Measurements from ENCODE around the gene EPHA5. TPM values are rescaled to one million over a fixed set of nuclear protein-coding genes. Genes with fewer than 3 reads are reported as not detected.

Gene EPHA5
- polyA plus RNA-seq, 3 donors, result not detected

DNA sequence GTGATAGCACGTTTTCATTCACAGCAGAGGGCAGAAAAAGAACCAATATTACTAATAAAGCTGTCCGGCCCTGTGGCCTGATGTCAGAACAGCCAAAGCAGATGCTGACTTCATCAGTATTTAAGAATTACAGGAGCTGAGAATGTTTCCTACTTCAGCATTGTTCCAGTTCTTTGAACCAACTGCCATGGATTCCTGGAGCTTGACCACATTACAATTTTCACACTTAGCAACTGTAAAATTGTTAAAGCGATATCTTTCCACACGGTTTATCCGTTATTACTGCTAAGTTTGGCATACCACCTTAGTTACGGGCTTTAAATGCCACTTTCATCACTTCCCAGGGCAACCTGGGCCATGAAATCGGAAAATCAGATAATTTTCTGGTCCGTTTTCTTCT, 118.2 kb downstream of the EPHA5 start:
- no peak for DNase-seq
- Histone ChIP-seq H3K27ac (ENCODE audit: low read depth in 1 of 2, low read length in 2 of 2) (no peak overlapping the region), H3K4me2 (replicated peaks; ENCODE audit: extremely low read depth, low read length, poor library complexity, severe bottlenecking) (no peak overlapping the region), H2AFZ (ENCODE audit: insufficient read depth, low read depth, low read length, poor library complexity, severe bottlenecking) (no peak overlapping the region), H3K4me3 (replicated peaks in 1 of 3; ENCODE audit: low read depth in 2 of 3, low read length in 3 of 3) (no peak overlapping the region), H4K20me1 (ENCODE audit: insufficient read depth, low read length) (no peaks in the 10 kb centered on the region), H3K9me3 (replicated peaks in 1 of 2; ENCODE audit: control insufficient read depth in 1 of 2, insufficient read depth in 1 of 2, low read length in 2 of 2) (no peaks in the 10 kb centered on the region), H3K9ac (ENCODE audit: insufficient read depth, low read length, poor library complexity, severe bottlenecking) (no peak overlapping the region), H3K4me1 (ENCODE audit: control insufficient read depth in 1 of 2, insufficient read depth in 2 of 2, low read length in 2 of 2) (no peaks in the 10 kb centered on the region), H3K36me3 (replicated peaks in 1 of 2; ENCODE audit: control insufficient read depth in 1 of 2, insufficient read depth in 2 of 2, low read length in 2 of 2) (no peaks in the 10 kb centered on the region), H3K79me2 (ENCODE audit: insufficient read depth, low read length) (no peaks in the 10 kb centered on the region), H3K27me3 (ENCODE audit: control insufficient read depth in 2 of 2, insufficient read depth in 2 of 2, low read length in 2 of 2) (no peaks in the 10 kb centered on the region)
- 77% methylated on average over 8 of the region's 8 CpGs for WGBS (ENCODE audit: insufficient coverage)
- intact Hi-C loops (cut with micrococcal nuclease), result no loop called here
- H3K9me3 Mint-ChIP-seq, result no peaks in the 10 kb centered on the region
- no peaks in the 10 kb centered on the region for H3K27me3 Mint-ChIP-seq (ENCODE audit: low read depth in 3 of 3)
- H3K27ac Mint-ChIP-seq, result no peak overlapping the region
- H3K4me1 Mint-ChIP-seq, result no peaks in the 10 kb centered on the region
- TF ChIP-seq, protein P1, sequence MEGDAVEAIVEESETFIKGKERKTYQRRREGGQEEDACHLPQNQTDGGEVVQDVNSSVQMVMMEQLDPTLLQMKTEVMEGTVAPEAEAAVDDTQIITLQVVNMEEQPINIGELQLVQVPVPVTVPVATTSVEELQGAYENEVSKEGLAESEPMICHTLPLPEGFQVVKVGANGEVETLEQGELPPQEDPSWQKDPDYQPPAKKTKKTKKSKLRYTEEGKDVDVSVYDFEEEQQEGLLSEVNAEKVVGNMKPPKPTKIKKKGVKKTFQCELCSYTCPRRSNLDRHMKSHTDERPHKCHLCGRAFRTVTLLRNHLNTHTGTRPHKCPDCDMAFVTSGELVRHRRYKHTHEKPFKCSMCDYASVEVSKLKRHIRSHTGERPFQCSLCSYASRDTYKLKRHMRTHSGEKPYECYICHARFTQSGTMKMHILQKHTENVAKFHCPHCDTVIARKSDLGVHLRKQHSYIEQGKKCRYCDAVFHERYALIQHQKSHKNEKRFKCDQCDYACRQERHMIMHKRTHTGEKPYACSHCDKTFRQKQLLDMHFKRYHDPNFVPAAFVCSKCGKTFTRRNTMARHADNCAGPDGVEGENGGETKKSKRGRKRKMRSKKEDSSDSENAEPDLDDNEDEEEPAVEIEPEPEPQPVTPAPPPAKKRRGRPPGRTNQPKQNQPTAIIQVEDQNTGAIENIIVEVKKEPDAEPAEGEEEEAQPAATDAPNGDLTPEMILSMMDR (IDR thresholded peaks at IDR 0.05), result no peak
- no peak overlapping the region for H3K4me3 Mint-ChIP-seq
- no peaks in the 10 kb centered on the region for H3K36me3 Mint-ChIP-seq

DNA sequence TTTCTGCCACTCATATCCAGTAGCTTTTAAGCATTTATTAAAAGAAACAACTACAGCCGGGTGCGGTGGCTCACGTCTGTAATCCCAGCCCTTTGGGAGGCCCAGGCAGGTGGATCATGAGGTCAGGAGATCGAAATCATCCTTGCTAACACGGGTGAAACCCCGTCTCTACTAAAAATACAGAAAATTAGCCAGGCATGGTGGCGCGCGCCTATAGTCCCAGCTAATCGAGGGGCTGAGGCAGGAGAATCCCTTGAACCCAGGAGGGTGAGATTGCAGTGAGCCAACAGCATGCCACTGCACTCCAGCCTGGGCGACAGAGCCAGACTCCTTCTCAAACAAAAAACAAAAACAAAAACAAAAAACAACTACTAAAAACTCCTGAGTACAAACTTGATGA, 119.8 kb downstream of the EPHA5 start:
- no peaks in the 10 kb centered on the region for H3K9me3 Mint-ChIP-seq
- WGBS (ENCODE audit: insufficient coverage), result 98% methylated on average over 9 of the region's 11 CpGs

More for the DNA sequence above, 119.8 kb downstream of the EPHA5 start:
- H3K4me1 ChIP-seq (ENCODE audit: control insufficient read depth in 1 of 2, insufficient read depth in 2 of 2, low read length in 2 of 2), result no peaks in the 10 kb centered on the region
- no peaks in the 10 kb centered on the region for H3K79me2 ChIP-seq (ENCODE audit: insufficient read depth, low read length)
- H3K36me3 ChIP-seq (replicated peaks in 1 of 2; ENCODE audit: control insufficient read depth in 1 of 2, insufficient read depth in 2 of 2, low read length in 2 of 2), result no peaks in the 10 kb centered on the region
- Mint-ChIP-seq H3K4me1 (no peaks in the 10 kb centered on the region), H3K4me3 (no peak overlapping the region), H3K27ac (no peak overlapping the region), H3K27me3 (ENCODE audit: low read depth in 3 of 3) (no peaks in the 10 kb centered on the region), H3K36me3 (no peaks in the 10 kb centered on the region)
- no peaks in the 10 kb centered on the region for H4K20me1 ChIP-seq (ENCODE audit: insufficient read depth, low read length)
- TF ChIP-seq, protein P1 (IDR thresholded peaks at IDR 0.05), result no peak
- H3K27me3 ChIP-seq (ENCODE audit: control insufficient read depth in 2 of 2, insufficient read depth in 2 of 2, low read length in 2 of 2), result no peaks in the 10 kb centered on the region
- H2AFZ ChIP-seq (ENCODE audit: insufficient read depth, low read depth, low read length, poor library complexity, severe bottlenecking), result no peak overlapping the region
- no peaks in the 10 kb centered on the region for H3K9me3 ChIP-seq (replicated peaks in 1 of 2; ENCODE audit: control insufficient read depth in 1 of 2, insufficient read depth in 1 of 2, low read length in 2 of 2)
- no peak overlapping the region for H3K9ac ChIP-seq (ENCODE audit: insufficient read depth, low read length, poor library complexity, severe bottlenecking)
- no peak overlapping the region for H3K27ac ChIP-seq (ENCODE audit: low read depth in 1 of 2, low read length in 2 of 2)
- no peak overlapping the region for H3K4me2 ChIP-seq (replicated peaks; ENCODE audit: extremely low read depth, low read length, poor library complexity, severe bottlenecking)
- no peak overlapping the region for H3K4me3 ChIP-seq (replicated peaks in 1 of 3; ENCODE audit: low read depth in 2 of 3, low read length in 3 of 3)
- DNase-seq, result no peak
- intact Hi-C loops (cut with micrococcal nuclease), result no loop called here
